Caco-2 (cell line): Measurements from ENCODE around the gene GTF3C4. TPM values are rescaled to one million over a fixed set of nuclear protein-coding genes. Genes with fewer than 3 reads are reported as not detected.

Experiments used
- BruUV-seq: library from RNA; stranded (reverse); fragments of 400-500 nt; replicated peaks from 2 replicates; lab custom pipeline; 2021; lab: Mats Ljungman, UMichigan
- CTCF ChIA-PET: fragments of 300-600 bp; sonication (Branson Sonifier 250); formaldehyde crosslinking; loops from one replicate; lab custom pipeline; 2022; ENCODE audit warnings: antibody characterized with exemption; lab: Charles Lee
- POLR2A ChIA-PET: fragments of 300-600 bp; sonication (Branson Sonifier 250); formaldehyde crosslinking; loops from one replicate; lab custom pipeline; 2022; ENCODE audit warnings: antibody characterized with exemption; lab: Charles Lee
- DNase-seq, 2 experiments: peaks; one replicate each; pipeline versions ENCODE4 v3.0.0 to v3.0.0-alpha.2; 2020 to 2022
- H3K27me3 ChIP-seq: replicated peaks from 2 replicates; pipeline ENCODE4 v1.6.0; 2011; ENCODE audit warnings: low read length; ENCODE audit not compliant: control insufficient read depth, insufficient read depth
- H3K36me3 ChIP-seq: 2 replicates; pipeline ENCODE4 v1.5.1; 2011; ENCODE audit warnings: low read length; ENCODE audit not compliant: control insufficient read depth, insufficient read depth
- H3K4me1 ChIP-seq: fragments of 250-450 bp; sonication (Bioruptor Pico); 2 replicates; pipeline ENCODE4 v1.5.1; 2020; ENCODE audit warnings: mild to moderate bottlenecking
- H3K4me3 ChIP-seq: 2 replicates; pipeline ENCODE4 v1.5.1; 2011; ENCODE audit warnings: low read depth, mild to moderate bottlenecking, control low read depth, low read length
- H3K9me3 ChIP-seq: fragments of 250-450 bp; sonication (Bioruptor Pico); 2 replicates; pipeline ENCODE4 v1.5.1; 2020; ENCODE audit warnings: mild to moderate bottlenecking, moderate library complexity
- H3K27ac Mint-ChIP-seq: one replicate; pipeline ENCODE4 v1.8.0; 2022; ENCODE audit warnings: mixed read lengths; ENCODE audit not compliant: unreplicated experiment
- H3K27me3 Mint-ChIP-seq: one replicate; pipeline ENCODE4 v1.8.0; 2022; ENCODE audit warnings: mixed read lengths; ENCODE audit not compliant: insufficient read depth, unreplicated experiment
- H3K36me3 Mint-ChIP-seq: one replicate; pipeline ENCODE4 v1.8.0; 2022; ENCODE audit warnings: mild to moderate bottlenecking, mixed read lengths; ENCODE audit not compliant: insufficient read depth, unreplicated experiment
- H3K4me1 Mint-ChIP-seq: one replicate; pipeline ENCODE4 v1.8.0; 2022; ENCODE audit warnings: low read depth, mixed read lengths; ENCODE audit not compliant: unreplicated experiment
- H3K4me3 Mint-ChIP-seq: one replicate; pipeline ENCODE4 v1.8.0; 2022; ENCODE audit warnings: mild to moderate bottlenecking, moderate library complexity, mixed read lengths; ENCODE audit not compliant: unreplicated experiment
- H3K9me3 Mint-ChIP-seq: one replicate; pipeline ENCODE4 v1.8.0; 2022; ENCODE audit warnings: mixed read lengths; ENCODE audit not compliant: unreplicated experiment
- intact Hi-C: fragments of 100-400 bp; cut with micrococcal nuclease; formaldehyde crosslinking; loops from one replicate; pipeline ENCODE4 v1.10.0; 2022; ENCODE audit not compliant: unreplicated experiment
- total RNA-seq: library from RNA; stranded (reverse); gene quantifications from 2 replicates; pipeline ENCODE4 v1.2.3, GENCODE V29; 2022
- TF ChIP-seq, protein P1 (sequence below), 2 experiments: fragments of 200-600 bp in 1 of 2; IDR thresholded peaks; 1 replicate in 1 of 2; 2 replicates in 1 of 2; pipeline versions ENCODE4 v1.5.1 to v1.8.0; 2011 to 2022; ENCODE audit warnings: antibody characterized with exemption in 1 of 2, control low read depth in 1 of 2, inconsistent platforms in 1 of 2, low read depth in 1 of 2, low read length in 1 of 2, mild to moderate bottlenecking in 1 of 2, moderate library complexity in 1 of 2; ENCODE audit not compliant: insufficient read depth in 1 of 2, severe bottlenecking in 1 of 2, unreplicated experiment in 1 of 2

GTF3C4 gene
- total RNA-seq, 1 experiment from 2014 or later = 23.6 TPM

DNA sequence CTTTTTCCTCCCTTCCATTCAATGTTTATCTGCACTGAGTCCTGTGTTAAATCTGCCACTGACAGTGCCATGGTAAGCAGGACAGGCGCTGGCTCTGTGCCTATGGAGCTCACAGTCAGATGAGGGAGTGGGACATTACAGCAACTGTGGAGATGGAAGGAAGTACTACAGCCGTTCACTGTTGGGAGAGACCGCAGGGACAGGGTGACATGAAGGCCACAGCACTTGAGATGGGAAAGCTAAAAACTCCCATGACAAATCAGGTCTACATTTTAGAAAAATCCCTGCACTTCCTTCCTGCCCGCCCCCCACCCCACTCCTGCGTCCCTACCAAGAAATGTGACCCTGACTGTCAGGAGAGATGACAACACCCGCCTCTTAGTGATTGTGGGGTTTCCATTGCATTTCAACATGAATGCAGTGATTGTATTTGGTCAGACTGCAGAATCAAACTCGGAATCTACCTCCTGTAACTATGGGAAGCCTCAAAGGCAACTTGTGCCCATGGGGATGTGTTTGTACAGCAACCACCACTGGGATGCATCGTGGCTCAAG, 56.4 kb downstream of the GTF3C4 start:
- intact Hi-C loops = no loop called here
- TF ChIP-seq, protein P1, sequence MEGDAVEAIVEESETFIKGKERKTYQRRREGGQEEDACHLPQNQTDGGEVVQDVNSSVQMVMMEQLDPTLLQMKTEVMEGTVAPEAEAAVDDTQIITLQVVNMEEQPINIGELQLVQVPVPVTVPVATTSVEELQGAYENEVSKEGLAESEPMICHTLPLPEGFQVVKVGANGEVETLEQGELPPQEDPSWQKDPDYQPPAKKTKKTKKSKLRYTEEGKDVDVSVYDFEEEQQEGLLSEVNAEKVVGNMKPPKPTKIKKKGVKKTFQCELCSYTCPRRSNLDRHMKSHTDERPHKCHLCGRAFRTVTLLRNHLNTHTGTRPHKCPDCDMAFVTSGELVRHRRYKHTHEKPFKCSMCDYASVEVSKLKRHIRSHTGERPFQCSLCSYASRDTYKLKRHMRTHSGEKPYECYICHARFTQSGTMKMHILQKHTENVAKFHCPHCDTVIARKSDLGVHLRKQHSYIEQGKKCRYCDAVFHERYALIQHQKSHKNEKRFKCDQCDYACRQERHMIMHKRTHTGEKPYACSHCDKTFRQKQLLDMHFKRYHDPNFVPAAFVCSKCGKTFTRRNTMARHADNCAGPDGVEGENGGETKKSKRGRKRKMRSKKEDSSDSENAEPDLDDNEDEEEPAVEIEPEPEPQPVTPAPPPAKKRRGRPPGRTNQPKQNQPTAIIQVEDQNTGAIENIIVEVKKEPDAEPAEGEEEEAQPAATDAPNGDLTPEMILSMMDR (IDR thresholded peaks at IDR 0.05; ENCODE audit: insufficient read depth in 1 of 2, low read depth in 1 of 2, low read length in 1 of 2, severe bottlenecking in 1 of 2, unreplicated experiment in 1 of 2) = no peak
- no TSS peak for BruUV-seq

DNA sequence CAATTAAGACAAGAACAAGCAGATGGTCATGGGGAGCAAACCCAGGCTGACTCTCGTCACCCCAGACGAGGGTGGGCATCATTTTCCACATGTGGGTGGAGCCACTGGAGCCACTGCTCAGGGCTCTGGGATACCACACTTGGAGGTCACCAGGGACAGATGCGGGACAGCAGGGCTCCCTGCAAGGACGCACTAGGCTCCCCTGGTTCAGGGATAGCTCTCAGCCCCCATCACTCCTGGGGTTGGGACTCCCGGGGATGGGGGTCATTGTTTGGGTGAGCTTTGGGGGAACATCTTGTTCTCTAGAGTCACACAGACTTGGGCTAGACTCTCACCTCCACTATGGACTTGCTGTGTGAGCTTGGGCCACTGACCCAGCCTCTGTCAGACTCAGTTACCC, 57.8 kb downstream of the GTF3C4 start:
- Mint-ChIP-seq H3K27me3 (peaks cover under 1% of the 10 kb centered on the region), H3K4me3 (no peak overlapping the region), H3K9me3 (no peaks in the 10 kb centered on the region), H3K36me3 (no peaks in the 10 kb centered on the region), H3K27ac (no peak overlapping the region), H3K4me1 (peaks cover 8% of the 10 kb centered on the region)
- H3K27me3 ChIP-seq = no peaks in the 10 kb centered on the region
- POLR2A ChIA-PET = no interaction called here
- TF ChIP-seq, protein P1 (IDR thresholded peaks at IDR 0.05; ENCODE audit: insufficient read depth in 1 of 2, low read depth in 1 of 2, low read length in 1 of 2, severe bottlenecking in 1 of 2, unreplicated experiment in 1 of 2) = no peak
- no peaks in the 10 kb centered on the region for H3K36me3 ChIP-seq
- CTCF ChIA-PET = no interaction called here
- no peaks in the 10 kb centered on the region for H3K4me1 ChIP-seq
- no TSS peak for BruUV-seq
- no peak overlapping the region for H3K4me3 ChIP-seq
- intact Hi-C loops = no loop called here
- H3K9me3 ChIP-seq = no peaks in the 10 kb centered on the region
- no peak for DNase-seq

More for the DNA sequence above, 56.4 kb downstream of the GTF3C4 start:
- Histone ChIP-seq H3K4me1 (no peaks in the 10 kb centered on the region), H3K36me3 (no peaks in the 10 kb centered on the region), H3K9me3 (no peaks in the 10 kb centered on the region), H3K27me3 (no peaks in the 10 kb centered on the region), H3K4me3 (no peak overlapping the region)
- no peak for DNase-seq
- Mint-ChIP-seq H3K4me1 (no peaks in the 10 kb centered on the region), H3K27ac (no peak overlapping the region), H3K27me3 (peaks cover 3% of the 10 kb centered on the region), H3K9me3 (no peaks in the 10 kb centered on the region), H3K4me3 (no peak overlapping the region), H3K36me3 (no peaks in the 10 kb centered on the region)
- ChIA-PET CTCF (no interaction called here), POLR2A (no interaction called here)

DNA sequence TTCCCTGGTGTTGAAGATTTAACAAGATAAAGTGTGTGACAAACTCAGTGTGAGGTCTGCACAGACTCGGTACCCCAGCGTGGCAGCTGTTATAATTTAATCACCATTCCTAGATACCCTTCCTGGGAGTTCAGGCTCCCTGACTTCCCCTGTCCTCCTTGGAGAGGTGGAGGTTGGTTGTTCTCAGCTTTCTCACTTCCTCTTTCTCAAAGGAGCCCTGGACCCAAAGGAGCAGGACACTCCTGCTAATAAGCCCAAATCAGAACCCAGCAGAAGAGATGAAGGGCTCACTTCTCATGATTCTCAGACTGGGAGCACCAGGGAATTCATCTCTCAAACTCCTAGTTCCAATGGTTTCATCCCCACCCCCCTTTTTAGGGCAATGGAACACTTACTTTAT, 58.2 kb downstream of the GTF3C4 start:
- Mint-ChIP-seq H3K4me3 (no peak overlapping the region), H3K4me1 (peaks cover 8% of the 10 kb centered on the region), H3K27ac (no peak overlapping the region), H3K9me3 (no peaks in the 10 kb centered on the region), H3K27me3 (no peaks in the 10 kb centered on the region), H3K36me3 (no peaks in the 10 kb centered on the region)
- CTCF ChIA-PET = no interaction called here
- no peak for DNase-seq
- no peaks in the 10 kb centered on the region for H3K27me3 ChIP-seq
- intact Hi-C loops = no loop called here
- POLR2A ChIA-PET = no interaction called here
- no peaks in the 10 kb centered on the region for H3K36me3 ChIP-seq
- H3K9me3 ChIP-seq = no peaks in the 10 kb centered on the region
- no peak overlapping the region for H3K4me3 ChIP-seq
- TF ChIP-seq, protein P1 (IDR thresholded peaks at IDR 0.05; ENCODE audit: insufficient read depth in 1 of 2, low read depth in 1 of 2, low read length in 1 of 2, severe bottlenecking in 1 of 2, unreplicated experiment in 1 of 2) = no peak
- no peaks in the 10 kb centered on the region for H3K4me1 ChIP-seq
- no TSS peak for BruUV-seq
